HEK293 (cell line): ENCODE measurements around the gene ZSCAN25.

Experiments used
- CTCF ChIA-PET: fragments of 350-600 bp; formaldehyde crosslinking; extraction: SDS; loops from one replicate; lab custom pipeline; 2021; ENCODE audit warnings: antibody characterized with exemption; lab: Yijun Ruan, JAX
- POLR2A ChIA-PET: fragments of 300-600 bp; formaldehyde crosslinking; extraction: SDS; loops from one replicate; lab custom pipeline; 2020; ENCODE audit warnings: antibody characterized with exemption, inconsistent platforms; lab: Yijun Ruan, JAX
- H3K27ac ChIP-seq: fragments of 200-500 bp; sonication (Bioruptor generic); 2 replicates; pipeline ENCODE4 v1.5.1; 2014; ENCODE audit warnings: low read depth, low read length, control low read depth, inconsistent platforms; ENCODE audit errors: extremely low read depth
- H3K36me3 ChIP-seq, 2 experiments: fragments of 200-500 bp in 1 of 2; sonication (Bioruptor generic) in 1 of 2; 1 replicate in 1 of 2; 2 replicates in 1 of 2; pipeline ENCODE4 v1.5.1; 2014 to 2017; ENCODE audit warnings: inconsistent platforms in 2 of 2, low read length in 2 of 2; ENCODE audit not compliant: control insufficient read depth in 2 of 2, insufficient read depth in 1 of 2
- H3K4me1 ChIP-seq: fragments of 200-500 bp; sonication (Bioruptor generic); 2 replicates; pipeline ENCODE4 v1.5.1; 2014; ENCODE audit warnings: mild to moderate bottlenecking, low read length, inconsistent platforms; ENCODE audit not compliant: control insufficient read depth, insufficient read depth
- H3K4me3 ChIP-seq: 2 replicates; pipeline ENCODE4 v1.5.1; 2011; ENCODE audit warnings: low read depth, mild to moderate bottlenecking, control low read depth, low read length, moderate library complexity
- H3K9me3 ChIP-seq: fragments of 200-500 bp; sonication (Bioruptor generic); 2 replicates; pipeline ENCODE4 v1.5.1; 2014; ENCODE audit warnings: low read depth, low read length, inconsistent platforms; ENCODE audit not compliant: control insufficient read depth, insufficient read depth
- AEBP2 ChIP-seq: fragments of 450-650 bp; formaldehyde crosslinking; IDR thresholded peaks from 2 replicates; pipeline ENCODE4 v1.5.1; 2016; ENCODE audit warnings: missing biosample characterization, missing genetic modification characterization, borderline replicate concordance
- BCL11A ChIP-seq: fragments of 450-650 bp; formaldehyde crosslinking; IDR thresholded peaks from 2 replicates; pipeline ENCODE4 v1.5.1; 2016; ENCODE audit warnings: low read depth, missing biosample characterization, missing genetic modification characterization
- GFI1B ChIP-seq: fragments of 450-650 bp; formaldehyde crosslinking; IDR thresholded peaks from 2 replicates; pipeline ENCODE4 v1.5.1; 2016; ENCODE audit warnings: missing biosample characterization, missing genetic modification characterization
- KLF1 ChIP-seq: fragments of 450-650 bp; formaldehyde crosslinking; IDR thresholded peaks from 2 replicates; pipeline ENCODE4 v1.5.1; 2016; ENCODE audit warnings: missing biosample characterization, missing genetic modification characterization
- SCRT1 ChIP-seq: fragments of 450-650 bp; formaldehyde crosslinking; IDR thresholded peaks from 2 replicates; pipeline ENCODE4 v1.5.1; 2016; ENCODE audit warnings: missing biosample characterization, missing genetic modification characterization, borderline replicate concordance
- ZBTB1 ChIP-seq: fragments of 450-650 bp; formaldehyde crosslinking; IDR thresholded peaks from 2 replicates; pipeline ENCODE4 v1.5.1; 2016; ENCODE audit warnings: missing biosample characterization, missing genetic modification characterization
- ZBTB17 ChIP-seq: fragments of 450-650 bp; formaldehyde crosslinking; IDR thresholded peaks from 2 replicates; pipeline ENCODE4 v1.5.1; 2016; ENCODE audit warnings: missing biosample characterization, missing genetic modification characterization
- ZBTB21 ChIP-seq: fragments of 450-650 bp; formaldehyde crosslinking; IDR thresholded peaks from 2 replicates; pipeline ENCODE4 v1.5.1; 2017; ENCODE audit warnings: missing biosample characterization, missing genetic modification characterization
- ZFHX2 ChIP-seq: fragments of 450-650 bp; formaldehyde crosslinking; conservative IDR thresholded peaks from 2 replicates; pipeline ENCODE4 v1.5.1; 2016; ENCODE audit warnings: missing biosample characterization, missing genetic modification characterization
- ZIC2 ChIP-seq: fragments of 450-650 bp; formaldehyde crosslinking; IDR thresholded peaks from 2 replicates; pipeline ENCODE4 v1.5.1; 2016; ENCODE audit warnings: missing biosample characterization, missing genetic modification characterization
- ZNF121 ChIP-seq: fragments of 450-650 bp; formaldehyde crosslinking; IDR thresholded peaks from 2 replicates; pipeline ENCODE4 v1.5.1; 2016; ENCODE audit warnings: missing biosample characterization, missing genetic modification characterization
- ZNF174 ChIP-seq: fragments of 450-650 bp; formaldehyde crosslinking; IDR thresholded peaks from 2 replicates; pipeline ENCODE4 v1.5.0; 2017; ENCODE audit warnings: missing biosample characterization, mild to moderate bottlenecking, missing genetic modification characterization
- ZNF214 ChIP-seq: fragments of 450-650 bp; formaldehyde crosslinking; IDR thresholded peaks from 2 replicates; pipeline ENCODE4 v1.5.1; 2017; ENCODE audit warnings: missing biosample characterization, mild to moderate bottlenecking, missing genetic modification characterization, borderline replicate concordance
- ZNF266 ChIP-seq: fragments of 450-650 bp; formaldehyde crosslinking; IDR thresholded peaks from 2 replicates; pipeline ENCODE4 v1.5.1; 2016; ENCODE audit warnings: missing biosample characterization, missing genetic modification characterization, low read depth
- ZNF302 ChIP-seq: fragments of 450-650 bp; formaldehyde crosslinking; IDR thresholded peaks from 2 replicates; pipeline ENCODE4 v1.5.1; 2016; ENCODE audit warnings: missing biosample characterization, missing genetic modification characterization, low read depth
- ZNF350 ChIP-seq: fragments of 450-650 bp; formaldehyde crosslinking; IDR thresholded peaks from 2 replicates; pipeline ENCODE4 v1.5.0; 2017; ENCODE audit warnings: missing biosample characterization, mild to moderate bottlenecking, missing genetic modification characterization
- ZNF394 ChIP-seq: fragments of 450-650 bp; formaldehyde crosslinking; IDR thresholded peaks from 2 replicates; pipeline ENCODE4 v1.5.1; 2016; ENCODE audit warnings: missing biosample characterization, missing genetic modification characterization, mild to moderate bottlenecking, moderate library complexity, borderline replicate concordance
- ZNF449 ChIP-seq: fragments of 450-650 bp; formaldehyde crosslinking; IDR thresholded peaks from 2 replicates; pipeline ENCODE4 v1.5.1; 2017; ENCODE audit warnings: missing biosample characterization, mild to moderate bottlenecking, missing genetic modification characterization, moderate library complexity
- ZNF580 ChIP-seq: fragments of 450-650 bp; formaldehyde crosslinking; IDR thresholded peaks from 2 replicates; pipeline ENCODE4 v1.5.1; 2016; ENCODE audit warnings: missing biosample characterization, missing genetic modification characterization
- ZNF621 ChIP-seq: fragments of 450-650 bp; formaldehyde crosslinking; IDR thresholded peaks from 2 replicates; pipeline ENCODE4 v1.5.1; 2017; ENCODE audit warnings: missing biosample characterization, missing genetic modification characterization
- ZNF645 ChIP-seq: fragments of 450-650 bp; formaldehyde crosslinking; IDR thresholded peaks from 2 replicates; pipeline ENCODE4; 2016; ENCODE audit warnings: missing biosample characterization, missing genetic modification characterization
- ZNF701 ChIP-seq: fragments of 450-650 bp; formaldehyde crosslinking; IDR thresholded peaks from 2 replicates; pipeline ENCODE4 v1.5.1; 2016; ENCODE audit warnings: missing biosample characterization, missing genetic modification characterization
- ZNF830 ChIP-seq: fragments of 450-650 bp; IDR thresholded peaks from 2 replicates; pipeline ENCODE4 v1.5.0; 2018; ENCODE audit warnings: missing biosample characterization, missing genetic modification characterization, low read depth, mild to moderate bottlenecking, moderate library complexity
- ZSCAN4 ChIP-seq: fragments of 450-650 bp; formaldehyde crosslinking; IDR thresholded peaks from 2 replicates; pipeline ENCODE4 v1.5.1; 2017; ENCODE audit warnings: missing biosample characterization, missing genetic modification characterization

The ZSCAN25 gene

GRCh38 chr7:99617192-99617781 is 541 bp downstream of the ZSCAN25 start:
- ChIA-PET POLR2A (interaction anchor here (0.8 to 2.1 kb wide), 11 partner anchors 15 to 484 kb away, joined by 3 to 17 read pairs (median 4); partner anchors contain the start of genes AP4M1, CPSF4, FAM200A and MCM7), CTCF (interaction anchor here (0.6 to 1.2 kb wide), 5 partner anchors 44 to 439 kb away, joined by 3 to 5 read pairs (median 3); partner anchors contain the start of gene FAM200A)
- H3K4me3 ChIP-seq = peak overlapping the region; percentile 93
- peaks cover 20 to 43% of the 10 kb centered on the region in 2 experiments for H3K36me3 ChIP-seq
- H3K9me3 ChIP-seq = no peaks in the 10 kb centered on the region
- H3K4me1 ChIP-seq = no peaks in the 10 kb centered on the region
- peak overlapping the region; percentile 71 for H3K27ac ChIP-seq
- no peak for TF ChIP-seq ZNF621 (tag by site-specific recombination)
- no peak for TF ChIP-seq ZNF645 (tag by site-specific recombination)
- TF ChIP-seq ZIC2 = peak; percentile 61
- no peak for TF ChIP-seq GFI1B
- TF ChIP-seq ZBTB21 (tag by site-specific recombination) = no peak
- TF ChIP-seq ZNF121 (tag by site-specific recombination) = 0 out of 2 replicates have a peak, but pooled peaks have one; percentile 19
- no peak for TF ChIP-seq ZBTB1
- no peak for TF ChIP-seq ZNF266
- TF ChIP-seq ZNF350 (tag by site-specific recombination) = no peak
- TF ChIP-seq, all 188 proteins: peak for 2

GRCh38 chr7:99618726-99619125 is 2.0 kb downstream of the ZSCAN25 start:
- TF ChIP-seq ZFHX2 (tag by site-specific recombination) = no peak
- no peak for TF ChIP-seq ZNF394 (tag by site-specific recombination)
- TF ChIP-seq, all 188 proteins: peak for 0
- H3K27ac ChIP-seq = no peak overlapping the region
- H3K4me1 ChIP-seq = no peaks in the 10 kb centered on the region
- no peaks in the 10 kb centered on the region for H3K9me3 ChIP-seq
- POLR2A ChIA-PET = no interaction called here
- peaks cover 25 to 57% of the 10 kb centered on the region in 2 experiments for H3K36me3 ChIP-seq
- CTCF ChIA-PET = no interaction called here
- H3K4me3 ChIP-seq = no peak overlapping the region

- CTCF ChIA-PET = no interaction called here
- peaks cover 32 to 67% of the 10 kb centered on the region in 2 experiments for H3K36me3 ChIP-seq
Measured at GRCh38 chr7:99619571-99620130, 2.9 kb downstream of the ZSCAN25 start.

More at GRCh38 chr7:99619571-99620130, 2.9 kb downstream of the ZSCAN25 start:
- Histone ChIP-seq H3K9me3 (no peaks in the 10 kb centered on the region), H3K27ac (no peak overlapping the region), H3K4me1 (no peaks in the 10 kb centered on the region), H3K4me3 (no peak overlapping the region)
- no peak for TF ChIP-seq ZBTB17 (tag by site-specific recombination)
- no peak for TF ChIP-seq ZNF214
- no peak for TF ChIP-seq ZNF174 (tag by site-specific recombination)
- no peak for TF ChIP-seq ZNF701
- TF ChIP-seq ZNF580 (tag by site-specific recombination) = no peak
- no peak for TF ChIP-seq ZNF449 (tag by site-specific recombination)
- TF ChIP-seq KLF1 (tag by site-specific recombination) = no peak
- no peak for TF ChIP-seq ZSCAN4 (tag by site-specific recombination)
- no peak for TF ChIP-seq AEBP2
- no peak for TF ChIP-seq BCL11A
- TF ChIP-seq ZNF302 (tag by site-specific recombination) = no peak
- no peak for TF ChIP-seq SCRT1
- no peak for TF ChIP-seq ZNF830
- POLR2A ChIA-PET = no interaction called here
